Measurements from ENCODE around the gene MIER2. TPM values are rescaled to one million over a fixed set of nuclear protein-coding genes. Genes with fewer than 3 reads are reported as not detected.

Gene MIER2
- total RNA-seq, 1 experiment from 2014 or later: not detected

DNA sequence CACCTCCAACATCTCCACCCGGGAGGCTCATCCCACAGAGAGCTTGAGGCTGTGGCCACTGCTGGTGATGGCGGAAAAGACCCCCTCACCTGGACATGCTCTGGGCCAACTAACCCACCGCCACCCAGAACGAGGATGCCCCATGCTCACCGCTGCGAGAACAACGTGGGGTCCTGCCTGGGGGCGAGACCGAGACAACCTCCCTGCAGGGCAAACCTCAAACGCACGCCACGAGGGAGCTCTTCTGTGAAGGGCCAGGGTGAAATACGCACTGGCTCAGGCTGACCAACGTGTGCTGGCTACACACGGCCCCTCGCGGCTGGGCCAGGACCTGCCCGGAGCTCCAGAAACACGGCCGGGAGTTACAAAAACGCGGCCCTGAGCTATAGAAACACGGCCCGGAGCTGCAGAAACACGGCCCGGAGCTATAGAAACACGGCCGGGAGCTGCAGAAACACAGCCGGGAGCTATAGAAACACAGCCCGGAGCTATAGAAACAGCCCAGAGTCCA, 34.4 kb downstream of the MIER2 start:
- no peak overlapping the region for H2AFZ ChIP-seq (ENCODE audit: low read length)
- no peaks in the 10 kb centered on the region for H3K79me2 ChIP-seq (ENCODE audit: low read length)
- H3K9me2 ChIP-seq (replicated peaks; ENCODE audit: low read length): no peaks in the 10 kb centered on the region
- BruUV-seq (replicated peaks): no TSS peak
- no peak overlapping the region for H3K4me3 ChIP-seq (ENCODE audit: low read length)
- no peak overlapping the region for H3K27ac ChIP-seq (ENCODE audit: low read length)
- no peaks in the 10 kb centered on the region for H3K27me3 ChIP-seq (ENCODE audit: low read length)
- TF ChIP-seq EZH2 (IDR thresholded peaks at IDR 0.05; ENCODE audit: low read length, unreplicated experiment): no peak
- TF ChIP-seq EZH2phosphoT487 (IDR thresholded peaks at IDR 0.05; ENCODE audit: borderline replicate concordance, low read length): no peak
- TF ChIP-seq, protein P1, sequence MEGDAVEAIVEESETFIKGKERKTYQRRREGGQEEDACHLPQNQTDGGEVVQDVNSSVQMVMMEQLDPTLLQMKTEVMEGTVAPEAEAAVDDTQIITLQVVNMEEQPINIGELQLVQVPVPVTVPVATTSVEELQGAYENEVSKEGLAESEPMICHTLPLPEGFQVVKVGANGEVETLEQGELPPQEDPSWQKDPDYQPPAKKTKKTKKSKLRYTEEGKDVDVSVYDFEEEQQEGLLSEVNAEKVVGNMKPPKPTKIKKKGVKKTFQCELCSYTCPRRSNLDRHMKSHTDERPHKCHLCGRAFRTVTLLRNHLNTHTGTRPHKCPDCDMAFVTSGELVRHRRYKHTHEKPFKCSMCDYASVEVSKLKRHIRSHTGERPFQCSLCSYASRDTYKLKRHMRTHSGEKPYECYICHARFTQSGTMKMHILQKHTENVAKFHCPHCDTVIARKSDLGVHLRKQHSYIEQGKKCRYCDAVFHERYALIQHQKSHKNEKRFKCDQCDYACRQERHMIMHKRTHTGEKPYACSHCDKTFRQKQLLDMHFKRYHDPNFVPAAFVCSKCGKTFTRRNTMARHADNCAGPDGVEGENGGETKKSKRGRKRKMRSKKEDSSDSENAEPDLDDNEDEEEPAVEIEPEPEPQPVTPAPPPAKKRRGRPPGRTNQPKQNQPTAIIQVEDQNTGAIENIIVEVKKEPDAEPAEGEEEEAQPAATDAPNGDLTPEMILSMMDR (conservative IDR thresholded peaks at IDR 0.05; ENCODE audit: low read depth, low read length): no peak
- CTCF ChIA-PET: no interaction called here
- no peak overlapping the region for H3K9ac ChIP-seq (ENCODE audit: low read length)
- no peaks in the 10 kb centered on the region for H3K36me3 ChIP-seq (ENCODE audit: low read depth, low read length)
- POLR2A ChIA-PET (ENCODE audit: unreplicated experiment): no interaction called here
- no peak for ATAC-seq
- no peaks in the 10 kb centered on the region for H3F3A ChIP-seq (ENCODE audit: low read length, unreplicated experiment)
- DNase-seq: no peak
- H4K20me1 ChIP-seq (ENCODE audit: low read length): no peaks in the 10 kb centered on the region
- no peak overlapping the region for H3K4me2 ChIP-seq (ENCODE audit: low read length)
- no peaks in the 10 kb centered on the region for H3K9me3 ChIP-seq (ENCODE audit: low read length)
- no peaks in the 10 kb centered on the region for H3K4me1 ChIP-seq (ENCODE audit: insufficient read depth, low read length)
- intact Hi-C loops (cut with micrococcal nuclease): no loop called here

DNA sequence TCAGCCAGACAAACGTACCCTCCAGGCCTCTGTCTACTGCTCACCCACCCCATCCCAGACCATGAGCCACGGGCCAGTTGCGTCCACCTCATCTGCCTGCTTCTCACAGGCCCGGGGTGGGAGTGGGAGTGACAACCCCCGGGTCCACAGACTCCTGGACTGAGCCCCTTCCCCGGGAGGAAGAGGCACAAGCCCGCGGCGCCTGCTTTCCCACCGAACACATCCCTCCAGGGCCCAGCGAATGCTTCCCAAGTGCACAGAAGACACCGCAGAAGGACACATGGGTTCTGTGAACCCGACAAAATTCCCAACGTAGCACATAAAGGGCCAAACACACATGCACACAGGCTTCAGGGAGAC, 35.4 kb downstream of the MIER2 start:
- Histone ChIP-seq H3K4me3 (ENCODE audit: low read length) (no peak overlapping the region), H3K9me2 (replicated peaks; ENCODE audit: low read length) (no peaks in the 10 kb centered on the region), H2AFZ (ENCODE audit: low read length) (no peak overlapping the region), H3K27me3 (ENCODE audit: low read length) (no peaks in the 10 kb centered on the region), H3K4me1 (ENCODE audit: insufficient read depth, low read length) (no peaks in the 10 kb centered on the region), H3F3A (ENCODE audit: low read length, unreplicated experiment) (no peaks in the 10 kb centered on the region), H3K36me3 (ENCODE audit: low read depth, low read length) (no peaks in the 10 kb centered on the region), H3K4me2 (ENCODE audit: low read length) (no peak overlapping the region), H3K79me2 (ENCODE audit: low read length) (no peaks in the 10 kb centered on the region), H3K27ac (ENCODE audit: low read length) (no peak overlapping the region), H3K9me3 (ENCODE audit: low read length) (no peaks in the 10 kb centered on the region), H3K9ac (ENCODE audit: low read length) (no peak overlapping the region), H4K20me1 (ENCODE audit: low read length) (no peaks in the 10 kb centered on the region)
- POLR2A ChIA-PET (ENCODE audit: unreplicated experiment): no interaction called here
- intact Hi-C loops (cut with micrococcal nuclease): no loop called here
- TF ChIP-seq EZH2phosphoT487 (IDR thresholded peaks at IDR 0.05; ENCODE audit: borderline replicate concordance, low read length): no peak
- ATAC-seq: no peak
- no peak for DNase-seq
- CTCF ChIA-PET: no interaction called here
- BruUV-seq (replicated peaks): no TSS peak

DNA sequence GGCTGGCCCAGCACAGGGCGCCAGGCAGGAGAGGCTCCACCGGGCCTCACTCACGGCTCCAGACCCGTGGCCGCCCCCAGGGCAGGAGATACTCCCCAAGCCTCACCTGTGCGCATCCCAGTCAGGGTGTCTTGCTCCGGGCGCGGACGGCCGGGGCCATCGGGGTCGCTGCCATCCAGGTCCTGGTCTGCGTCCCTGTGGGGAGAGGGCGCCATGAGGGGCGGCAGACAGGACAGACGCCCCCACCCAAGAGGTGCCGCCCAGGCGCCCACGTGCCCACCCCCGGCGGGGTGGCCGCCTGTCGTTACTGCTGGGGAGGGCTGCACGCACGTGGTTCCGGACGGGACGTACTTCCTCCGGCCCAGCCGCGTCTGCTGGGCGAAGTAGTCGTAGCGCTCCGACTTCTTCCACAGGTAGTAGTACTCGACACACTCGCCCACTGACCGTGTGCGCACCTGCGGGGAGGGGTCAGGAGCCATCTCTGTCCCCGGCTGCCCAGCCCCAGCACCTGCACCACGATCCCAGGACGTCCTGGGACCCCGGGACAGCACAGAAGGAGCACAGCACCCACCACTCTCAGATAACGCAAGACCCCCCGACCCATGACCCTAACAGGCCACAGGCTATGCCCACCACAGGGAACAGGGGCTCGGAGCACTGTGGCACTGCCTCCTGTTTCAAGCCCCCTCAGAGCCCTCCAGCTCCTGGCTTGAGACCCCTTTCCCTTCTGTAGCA, 36.0 kb downstream of the MIER2 start:
- BruUV-seq (replicated peaks): no TSS peak

More for the DNA sequence above, 36.0 kb downstream of the MIER2 start:
- H3F3A ChIP-seq (ENCODE audit: low read length, unreplicated experiment): no peaks in the 10 kb centered on the region
- TF ChIP-seq, protein P1 (conservative IDR thresholded peaks at IDR 0.05; ENCODE audit: low read depth, low read length): no peak
- no peak for TF ChIP-seq EZH2 (IDR thresholded peaks at IDR 0.05; ENCODE audit: low read length, unreplicated experiment)
- no peak for TF ChIP-seq EZH2phosphoT487 (IDR thresholded peaks at IDR 0.05; ENCODE audit: borderline replicate concordance, low read length)
- no peak overlapping the region for H2AFZ ChIP-seq (ENCODE audit: low read length)
- H3K27me3 ChIP-seq (ENCODE audit: low read length): no peaks in the 10 kb centered on the region
- no peaks in the 10 kb centered on the region for H3K9me3 ChIP-seq (ENCODE audit: low read length)
- no peaks in the 10 kb centered on the region for H3K4me1 ChIP-seq (ENCODE audit: insufficient read depth, low read length)
- DNase-seq: no peak
- no peaks in the 10 kb centered on the region for H3K9me2 ChIP-seq (replicated peaks; ENCODE audit: low read length)
- H3K9ac ChIP-seq (ENCODE audit: low read length): no peak overlapping the region
- H3K27ac ChIP-seq (ENCODE audit: low read length): no peak overlapping the region
- no peaks in the 10 kb centered on the region for H4K20me1 ChIP-seq (ENCODE audit: low read length)
- no peaks in the 10 kb centered on the region for H3K36me3 ChIP-seq (ENCODE audit: low read depth, low read length)
- no peak for ATAC-seq
- ChIA-PET POLR2A (ENCODE audit: unreplicated experiment) (no interaction called here), CTCF (no interaction called here)
- H3K79me2 ChIP-seq (ENCODE audit: low read length): no peaks in the 10 kb centered on the region
- intact Hi-C loops (cut with micrococcal nuclease): no loop called here
- H3K4me3 ChIP-seq (ENCODE audit: low read length): no peak overlapping the region
- no peak overlapping the region for H3K4me2 ChIP-seq (ENCODE audit: low read length)
